PC-9 (cell line): ENCODE measurements around the gene ZNF692.

Experiments used
- EZH2 ChIP-seq: fragments of 200-600 bp; sonication (generic); IDR thresholded peaks from 2 replicates; pipeline ENCODE4 v1.8.0; 2017; ENCODE audit warnings: antibody characterized with exemption, low read depth
- TF ChIP-seq, protein P1 (sequence below): fragments of 200-600 bp; sonication (generic); conservative IDR thresholded peaks from 2 replicates; pipeline ENCODE4 v1.6.1; 2017; ENCODE audit warnings: mixed run types, antibody characterized with exemption, mild to moderate bottlenecking, moderate library complexity

DNA sequence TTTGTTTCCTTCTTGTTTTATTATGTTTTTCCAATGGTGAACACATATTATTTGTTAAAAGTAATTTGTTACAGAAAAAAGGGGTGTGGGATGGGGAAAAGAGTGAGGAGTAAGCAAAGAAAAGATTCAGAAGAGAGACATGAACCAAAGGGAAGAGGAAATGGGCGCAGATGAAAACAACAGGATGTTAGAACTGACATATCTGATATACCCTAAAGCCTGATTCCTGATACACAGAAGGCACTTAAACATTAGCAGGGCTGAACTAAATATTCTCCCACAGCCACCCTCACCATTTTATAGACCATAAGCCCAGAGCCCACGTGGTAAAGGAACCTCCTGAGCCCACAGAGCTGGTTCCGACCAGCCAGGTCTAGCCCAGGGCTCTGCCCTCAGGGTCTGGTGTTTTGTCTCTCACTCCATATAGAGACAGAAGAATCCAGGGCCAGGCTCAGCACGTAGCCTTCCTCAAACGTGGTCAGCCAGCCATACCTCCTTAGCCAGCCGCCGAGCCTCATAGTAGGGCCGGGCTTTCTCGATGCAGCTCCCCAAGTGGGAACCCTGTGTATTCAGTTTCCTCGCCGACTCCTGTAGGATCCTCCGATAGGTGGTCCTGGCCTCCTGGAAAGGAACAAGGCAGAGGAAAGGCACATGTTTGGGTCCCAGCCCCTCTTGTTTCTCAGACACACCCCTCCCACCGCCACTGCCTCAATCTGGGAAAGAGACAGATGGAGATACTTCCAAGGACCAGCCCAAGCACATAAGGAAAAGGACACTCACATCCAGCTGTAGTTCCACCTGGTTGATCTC, 42.6 kb downstream of the ZNF692 start:
- no peak for TF ChIP-seq EZH2
- TF ChIP-seq, protein P1, sequence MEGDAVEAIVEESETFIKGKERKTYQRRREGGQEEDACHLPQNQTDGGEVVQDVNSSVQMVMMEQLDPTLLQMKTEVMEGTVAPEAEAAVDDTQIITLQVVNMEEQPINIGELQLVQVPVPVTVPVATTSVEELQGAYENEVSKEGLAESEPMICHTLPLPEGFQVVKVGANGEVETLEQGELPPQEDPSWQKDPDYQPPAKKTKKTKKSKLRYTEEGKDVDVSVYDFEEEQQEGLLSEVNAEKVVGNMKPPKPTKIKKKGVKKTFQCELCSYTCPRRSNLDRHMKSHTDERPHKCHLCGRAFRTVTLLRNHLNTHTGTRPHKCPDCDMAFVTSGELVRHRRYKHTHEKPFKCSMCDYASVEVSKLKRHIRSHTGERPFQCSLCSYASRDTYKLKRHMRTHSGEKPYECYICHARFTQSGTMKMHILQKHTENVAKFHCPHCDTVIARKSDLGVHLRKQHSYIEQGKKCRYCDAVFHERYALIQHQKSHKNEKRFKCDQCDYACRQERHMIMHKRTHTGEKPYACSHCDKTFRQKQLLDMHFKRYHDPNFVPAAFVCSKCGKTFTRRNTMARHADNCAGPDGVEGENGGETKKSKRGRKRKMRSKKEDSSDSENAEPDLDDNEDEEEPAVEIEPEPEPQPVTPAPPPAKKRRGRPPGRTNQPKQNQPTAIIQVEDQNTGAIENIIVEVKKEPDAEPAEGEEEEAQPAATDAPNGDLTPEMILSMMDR: no peak
